Regular cardiac myocyte (primary cell): ENCODE results near the gene LMO2. TPM values are rescaled to one million over a fixed set of nuclear protein-coding genes. Genes with fewer than 3 reads are reported as not detected.

Experiments
- total RNA-seq: library from RNA; depleted of rRNA; stranded (reverse); fragments of >200 nt; gene quantifications from 2 replicates; pipeline ENCODE4 v1.2.3, GENCODE V29; 2014

Gene LMO2
- total RNA-seq, result 8.2 and 38.2 TPM in 2 replicates

GRCh38 chr11:33891714-33892327, at the start of gene LMO2:
LMO2 (minus strand) TSS chr11:33892076; CDS start chr11:33869716, 22,360 bp downstream.

Other genes with a start within 250 kb of the LMO2 start
- not detected in 2 replicates for gene C11orf91, start 191.2 kb downstream of the LMO2 start, total RNA-seq
- gene CD59, start 155.7 kb downstream of the LMO2 start, total RNA-seq, result 877 and 897 TPM in 2 replicates
- 48.9 and 49.0 TPM in 2 replicates for gene FBXO3, start 117.6 kb downstream of the LMO2 start, total RNA-seq
- gene CAPRIN1, start 159.7 kb upstream of the LMO2 start, total RNA-seq, result 151 and 263 TPM in 2 replicates
- 14.4 and 27.0 TPM in 2 replicates for gene NAT10, start 213.6 kb upstream of the LMO2 start, total RNA-seq